GM23248 (cell line): Measurements from ENCODE around the gene EME2. TPM values are rescaled to one million over a fixed set of nuclear protein-coding genes. Genes with fewer than 3 reads are reported as not detected.

ENCODE experiments used
- DNase-seq: peaks from one replicate; pipeline ENCODE4 v3.0.0-alpha.2; 2015
- H2AFZ ChIP-seq: fragments of 200-600 bp; sonication (generic); 2 replicates; pipeline ENCODE4 v1.6.1; 2016; ENCODE audit warnings: antibody characterized with exemption
- H3F3A ChIP-seq: fragments of 200-600 bp; sonication (generic); 2 replicates; pipeline ENCODE4 v1.6.1; 2016; ENCODE audit warnings: mild to moderate bottlenecking, antibody characterized with exemption, mixed run types; ENCODE audit not compliant: insufficient read depth
- H3K27ac ChIP-seq: fragments of 200-600 bp; sonication (generic); 2 replicates; pipeline ENCODE4 v1.5.1; 2016; ENCODE audit warnings: mild to moderate bottlenecking
- H3K27me3 ChIP-seq: fragments of 200-600 bp; sonication (generic); replicated peaks from 2 replicates; pipeline ENCODE4 v1.6.1; 2016; ENCODE audit warnings: mild to moderate bottlenecking; ENCODE audit not compliant: insufficient read depth
- H3K36me3 ChIP-seq: fragments of 200-600 bp; sonication (generic); 2 replicates; pipeline ENCODE4 v1.6.1; 2016; ENCODE audit warnings: low read depth, mild to moderate bottlenecking
- H3K4me1 ChIP-seq: fragments of 200-600 bp; sonication (generic); 2 replicates; pipeline ENCODE4 v1.6.1; 2016; ENCODE audit warnings: mild to moderate bottlenecking; ENCODE audit not compliant: insufficient read depth
- H3K4me2 ChIP-seq: fragments of 200-600 bp; sonication (generic); one replicate; pipeline ENCODE4 v1.6.1; 2016; ENCODE audit warnings: mild to moderate bottlenecking; ENCODE audit not compliant: unreplicated experiment
- H3K4me3 ChIP-seq: fragments of 200-600 bp; sonication (generic); 2 replicates; pipeline ENCODE4 v1.5.1; 2016; ENCODE audit warnings: mild to moderate bottlenecking
- H3K79me2 ChIP-seq: fragments of 200-600 bp; sonication (generic); 2 replicates; pipeline ENCODE4 v1.6.1; 2016; ENCODE audit warnings: mild to moderate bottlenecking; ENCODE audit not compliant: insufficient read depth
- H3K9ac ChIP-seq: fragments of 200-600 bp; sonication (generic); 2 replicates; pipeline ENCODE4 v1.6.1; 2016; ENCODE audit warnings: mild to moderate bottlenecking
- H3K9me2 ChIP-seq: fragments of 200-600 bp; sonication (generic); 2 replicates; pipeline ENCODE4 v1.6.1; 2016; ENCODE audit warnings: mixed run types, mild to moderate bottlenecking, moderate library complexity; ENCODE audit not compliant: insufficient read depth
- H3K9me3 ChIP-seq: fragments of 200-600 bp; sonication (generic); one replicate; pipeline ENCODE4 v1.6.1; 2017; ENCODE audit warnings: low read depth
- H4K20me1 ChIP-seq: fragments of 200-600 bp; sonication (generic); 2 replicates; pipeline ENCODE4 v1.6.0; 2016; ENCODE audit not compliant: insufficient read depth
- EZH2 ChIP-seq: fragments of 200-600 bp; sonication (generic); IDR thresholded peaks from 2 replicates; pipeline ENCODE4 v1.6.1; 2018; ENCODE audit warnings: antibody characterized with exemption, mild to moderate bottlenecking; ENCODE audit not compliant: insufficient read depth, poor library complexity, severe bottlenecking
- EZH2phosphoT487 ChIP-seq: fragments of 200-600 bp; sonication (generic); IDR thresholded peaks from 2 replicates; pipeline ENCODE4 v1.6.1; 2018; ENCODE audit warnings: antibody characterized with exemption, moderate library complexity, mild to moderate bottlenecking, low read depth; ENCODE audit not compliant: insufficient read depth
- WGBS, 2 experiments: methylation state at CpG; one replicate each; pipeline ENCODE4 v1.1.6; 2015 to 2017; ENCODE audit warnings: low lambda C conversion rate in 2 of 2, low coverage in 1 of 2; ENCODE audit errors: missing lambda C conversion rate in 2 of 2; 5-methylcytosine and 5-hydroxymethylcytosine counted together
- in situ Hi-C: fragments of 300-500 bp; cut with MboI; formaldehyde crosslinking; loops from 2 replicates; pipeline ENCODE4 v1.15.0; 2020
- polyA plus RNA-seq: library from polyadenylated mRNA; unstranded; fragments of >200 nt; fragmentation: Nextera tagmentation; extraction: Ambion mirVana; gene quantifications from 2 replicates; pipeline ENCODE4 v1.2.1, GENCODE V29; 2016
- total RNA-seq: library from RNA; depleted of rRNA; stranded (reverse); fragments of >200 nt; shearing (Covaris generic); gene quantifications from 2 replicates; pipeline ENCODE4 v1.2.3, GENCODE V29; 2014

Gene EME2
- total and polyA plus RNA-seq, 2 experiments from 2014 or later: 3.1 to 9.3 TPM

- H3K36me3 ChIP-seq: no peaks in the 10 kb centered on the region
- WGBS, 2 experiments: 93 to 94% methylated on average over 15 of the region's 15 CpGs
Observed at GRCh38 chr16:1760911-1761310, 11.7 kb upstream of the EME2 start.

DNA sequence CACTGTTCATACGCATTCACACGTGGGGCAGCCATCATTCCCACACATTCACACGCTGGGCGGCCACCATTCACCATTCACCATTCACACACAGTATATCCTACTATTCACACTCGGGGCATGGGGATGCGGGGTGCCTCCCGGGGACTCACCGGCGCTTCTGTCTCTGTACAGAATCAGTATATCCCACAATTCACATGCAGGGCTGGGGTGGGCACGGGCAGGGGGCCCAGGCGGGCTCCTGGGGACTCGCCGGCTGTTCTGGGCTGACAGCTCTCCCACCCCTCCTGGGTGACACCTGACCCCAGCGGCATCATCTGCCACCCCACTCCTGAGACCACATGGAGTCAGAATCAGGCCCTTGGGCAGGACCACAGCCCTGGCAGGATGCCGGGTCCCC is 10.9 kb upstream of the EME2 start:
- no peak overlapping the region for H3K4me2 ChIP-seq
- no peak for DNase-seq
- no peaks in the 10 kb centered on the region for H3K79me2 ChIP-seq
- H3K9me3 ChIP-seq: no peaks in the 10 kb centered on the region
- no peaks in the 10 kb centered on the region for H3K9me2 ChIP-seq
- in situ Hi-C loops: no loop called here
- no peak for TF ChIP-seq EZH2
- TF ChIP-seq EZH2phosphoT487: no peak
- no peaks in the 10 kb centered on the region for H3K4me1 ChIP-seq
- no peak overlapping the region for H2AFZ ChIP-seq
- H3K27ac ChIP-seq: no peak overlapping the region
- H3F3A ChIP-seq: no peaks in the 10 kb centered on the region
- H4K20me1 ChIP-seq: no peaks in the 10 kb centered on the region
- no peaks in the 10 kb centered on the region for H3K27me3 ChIP-seq
- H3K36me3 ChIP-seq: no peaks in the 10 kb centered on the region
- 84 to 86% methylated on average over 14 to 15 of the region's 15 CpGs for WGBS, 2 experiments
- no peak overlapping the region for H3K4me3 ChIP-seq
- H3K9ac ChIP-seq: no peak overlapping the region

More at GRCh38 chr16:1760911-1761310, 11.7 kb upstream of the EME2 start:
- no peaks in the 10 kb centered on the region for H3K9me2 ChIP-seq
- H3K9me3 ChIP-seq: no peaks in the 10 kb centered on the region
- H3K27ac ChIP-seq: no peak overlapping the region
- no peak overlapping the region for H2AFZ ChIP-seq
- H3K27me3 ChIP-seq: no peaks in the 10 kb centered on the region
- TF ChIP-seq EZH2 (no peak), EZH2phosphoT487 (no peak)
- H3K4me1 ChIP-seq: no peaks in the 10 kb centered on the region
- H3K4me2 ChIP-seq: no peak overlapping the region
- H3F3A ChIP-seq: no peaks in the 10 kb centered on the region
- no peak for DNase-seq
- no peaks in the 10 kb centered on the region for H3K79me2 ChIP-seq
- no peak overlapping the region for H3K4me3 ChIP-seq
- H4K20me1 ChIP-seq: no peaks in the 10 kb centered on the region
- H3K9ac ChIP-seq: no peak overlapping the region
- in situ Hi-C loops: no loop called here

DNA sequence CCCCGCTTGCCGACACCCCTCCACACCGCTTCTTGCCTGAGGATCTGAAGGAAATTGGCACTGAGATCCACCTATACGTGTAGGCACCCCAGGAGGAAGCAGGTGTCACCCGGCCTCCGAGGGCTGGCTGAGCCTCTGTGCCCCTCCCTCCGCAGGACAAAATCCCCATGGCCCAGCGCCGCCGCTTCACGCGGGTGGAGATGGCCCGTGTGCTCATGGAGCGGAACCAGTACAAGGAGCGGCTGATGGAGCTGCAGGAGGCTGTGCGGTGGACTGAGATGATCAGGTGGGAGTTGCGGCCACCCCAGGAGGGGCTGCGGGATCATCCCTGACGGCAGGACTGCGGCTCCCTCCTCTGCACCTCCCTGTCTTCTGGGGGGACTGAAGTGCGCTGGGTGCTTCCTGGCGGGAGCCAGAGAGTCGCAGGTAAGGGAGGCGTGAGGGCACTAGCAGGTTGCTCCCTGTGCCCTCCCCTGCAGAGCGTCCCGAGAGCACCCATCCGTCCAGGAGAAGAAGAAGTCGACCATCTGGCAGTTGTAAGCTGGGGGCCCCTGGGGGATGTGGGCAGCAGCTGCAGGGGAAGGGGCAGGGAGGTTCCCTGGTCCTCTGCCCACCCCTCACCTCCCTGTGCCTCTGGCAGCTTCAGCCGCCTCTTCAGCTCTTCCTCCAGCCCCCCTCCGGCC is 10.3 kb upstream of the EME2 start:
- Histone ChIP-seq H3K9ac (no peak overlapping the region), H3K4me3 (no peak overlapping the region), H3K79me2 (no peaks in the 10 kb centered on the region), H3F3A (no peaks in the 10 kb centered on the region), H3K36me3 (no peaks in the 10 kb centered on the region), H2AFZ (no peak overlapping the region), H4K20me1 (no peaks in the 10 kb centered on the region), H3K9me2 (no peaks in the 10 kb centered on the region), H3K4me2 (no peak overlapping the region), H3K9me3 (no peaks in the 10 kb centered on the region), H3K27ac (no peak overlapping the region), H3K27me3 (no peaks in the 10 kb centered on the region), H3K4me1 (no peaks in the 10 kb centered on the region)
- DNase-seq: no peak
- TF ChIP-seq EZH2 (no peak), EZH2phosphoT487 (no peak)
- 91 to 94% methylated on average over 24 to 30 of the region's 30 CpGs for WGBS, 2 experiments
- in situ Hi-C loops: no loop called here

- no peak for DNase-seq
- Histone ChIP-seq H3K9me2 (no peaks in the 10 kb centered on the region), H3K36me3 (no peaks in the 10 kb centered on the region), H3K4me3 (no peak overlapping the region), H3K9ac (no peak overlapping the region), H3K79me2 (no peaks in the 10 kb centered on the region), H3K4me1 (no peaks in the 10 kb centered on the region), H3F3A (no peaks in the 10 kb centered on the region), H3K27ac (no peak overlapping the region), H3K4me2 (no peak overlapping the region), H3K27me3 (no peaks in the 10 kb centered on the region), H3K9me3 (no peaks in the 10 kb centered on the region), H4K20me1 (no peaks in the 10 kb centered on the region), H2AFZ (no peak overlapping the region)
- WGBS, 2 experiments: 90 to 94% methylated on average over 18 to 22 of the region's 24 CpGs
- TF ChIP-seq EZH2: no peak
- TF ChIP-seq EZH2phosphoT487: no peak
- in situ Hi-C loops: no loop called here
Observed at GRCh38 chr16:1762879-1763520, 9.6 kb upstream of the EME2 start.
